RPMI8226 (cell line): ENCODE measurements around the gene CR1L.
A peak's percentile ranks its signal among the peaks of the same experiment; 100 is the strongest.
"Not testable (repeated sequence)": the region's sequence is repeated elsewhere in the genome, so short reads cannot be mapped to it uniquely, and the experiment has no call there.

Source experiments
- DNase-seq: peaks from one replicate; pipeline ENCODE4 v3.0.0-alpha.2; 2015

CR1L gene

DNA sequence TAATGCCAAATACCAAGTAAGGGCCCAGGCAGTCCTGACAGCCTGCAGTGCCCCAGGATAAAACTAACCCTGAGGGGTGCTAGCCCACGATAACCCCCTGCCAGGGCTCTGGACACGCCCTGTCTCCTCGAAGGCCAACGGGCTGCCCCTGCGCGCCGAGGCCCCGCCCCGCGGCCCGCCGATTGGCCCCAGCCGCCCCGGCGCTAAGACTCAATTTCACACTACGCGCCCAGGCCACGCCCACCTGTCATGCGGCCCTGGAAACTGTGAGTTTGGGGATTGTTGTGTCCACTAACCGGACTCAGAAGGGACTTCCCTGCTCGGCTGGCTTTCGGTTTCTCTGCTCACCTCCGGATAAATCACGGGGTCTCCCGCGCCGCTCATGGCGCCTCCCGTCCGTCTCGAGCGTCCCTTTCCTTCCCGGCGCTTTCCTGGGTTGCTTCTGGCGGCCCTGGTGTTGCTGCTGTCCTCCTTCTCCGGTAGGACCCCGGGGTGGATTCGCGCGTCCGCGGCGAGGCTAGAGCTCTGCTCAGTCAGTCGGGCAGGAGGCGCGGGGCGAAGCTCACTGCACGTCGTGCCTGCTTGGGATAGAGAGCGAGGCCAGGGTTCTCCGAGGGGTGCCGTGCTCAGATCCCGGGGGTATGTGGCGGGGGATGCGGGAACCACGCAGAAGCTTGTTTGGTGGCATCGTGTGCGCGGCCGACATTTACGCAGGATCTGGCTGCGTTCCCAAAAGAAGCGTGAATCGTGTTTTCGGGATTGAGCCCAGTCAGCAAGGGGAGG lies at the start of gene CR1L:
Gene CR1L (plus strand): TSS at position 282 of the 783 bp plus-strand sequence. CDS start 101 bp downstream, at position 383.
- DNase-seq, result no peak

DNA sequence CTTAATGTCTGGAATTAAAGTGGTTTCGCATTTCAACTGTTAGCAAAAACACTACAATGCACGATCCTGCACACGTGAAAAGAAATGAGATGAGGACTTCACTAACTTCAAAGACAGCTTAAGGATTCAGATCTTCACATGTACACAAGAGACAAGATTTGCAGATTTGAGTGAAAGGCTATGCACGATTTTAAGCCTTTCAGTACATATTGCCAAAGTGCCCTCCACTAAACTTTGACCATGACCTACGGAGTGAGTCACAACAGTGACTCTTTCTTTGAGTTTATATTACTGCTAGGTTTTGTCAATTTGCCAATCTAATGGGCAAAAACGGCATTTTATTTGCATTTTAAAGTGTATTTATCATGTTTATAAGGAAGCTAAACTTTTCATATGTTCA lies 41.2 kb upstream of the CR1L start:
- DNase-seq, result no peak

DNA sequence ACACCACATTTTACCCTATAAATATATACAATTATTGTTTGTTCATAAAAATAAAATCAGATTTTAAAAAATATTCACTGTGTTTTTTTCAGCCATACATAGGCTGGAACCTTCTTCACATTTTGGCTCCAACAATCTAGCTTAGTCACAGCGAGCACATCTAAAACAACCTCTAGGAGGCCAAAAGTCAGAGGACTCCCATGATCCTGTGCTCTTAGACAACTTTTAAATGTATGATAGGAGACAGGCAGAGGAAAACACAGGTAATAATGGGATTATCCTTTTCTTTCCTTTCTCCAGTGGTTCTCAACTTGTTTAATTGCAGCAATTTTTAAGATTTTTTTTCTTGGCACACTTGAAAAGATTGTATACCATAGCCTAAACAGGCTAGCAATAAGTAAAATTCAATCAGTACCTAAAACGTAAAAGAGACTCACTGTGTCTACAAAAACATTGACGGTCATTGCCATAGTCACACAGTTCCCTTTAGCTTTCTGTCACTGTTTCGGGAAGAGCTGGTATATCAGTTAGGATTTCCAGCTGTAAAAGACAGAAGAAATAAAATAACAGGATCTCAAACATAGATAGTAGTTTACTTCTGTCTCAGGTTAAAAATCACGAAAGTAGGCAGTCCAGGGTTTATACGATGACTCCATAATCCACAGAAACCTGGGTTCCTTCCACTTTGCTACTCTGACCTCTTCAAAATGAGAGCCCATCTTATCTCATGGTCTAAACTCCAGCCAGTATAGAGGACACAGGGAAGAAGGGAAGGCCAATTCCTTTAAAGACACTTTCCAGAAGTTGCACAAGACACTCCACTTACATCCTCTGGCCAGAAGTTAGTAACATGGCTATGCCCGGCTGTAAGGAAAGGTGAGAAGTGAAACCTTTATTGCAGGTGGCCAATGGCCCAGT lies 39.2 kb upstream of the CR1L start:
- DNase-seq, result no peak

DNA sequence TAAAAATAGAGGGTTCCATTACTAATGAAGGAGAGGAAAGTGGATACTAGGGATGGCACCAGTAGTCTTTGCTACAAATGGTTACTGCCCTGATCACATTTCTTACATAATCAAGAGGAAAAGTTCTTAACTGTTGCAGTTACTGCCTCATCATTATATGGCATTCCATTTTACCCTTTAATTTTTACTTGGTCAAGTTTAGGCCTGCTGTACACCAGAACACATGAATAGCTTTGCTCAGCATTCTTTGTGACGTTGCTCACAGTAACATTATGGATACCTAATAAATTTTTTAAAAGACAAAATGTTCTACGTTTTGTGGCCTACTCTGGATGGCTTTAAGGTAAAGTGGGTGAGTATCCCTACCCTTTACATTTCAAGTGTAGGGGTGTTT lies 38.6 kb upstream of the CR1L start:
- no peak for DNase-seq

DNA sequence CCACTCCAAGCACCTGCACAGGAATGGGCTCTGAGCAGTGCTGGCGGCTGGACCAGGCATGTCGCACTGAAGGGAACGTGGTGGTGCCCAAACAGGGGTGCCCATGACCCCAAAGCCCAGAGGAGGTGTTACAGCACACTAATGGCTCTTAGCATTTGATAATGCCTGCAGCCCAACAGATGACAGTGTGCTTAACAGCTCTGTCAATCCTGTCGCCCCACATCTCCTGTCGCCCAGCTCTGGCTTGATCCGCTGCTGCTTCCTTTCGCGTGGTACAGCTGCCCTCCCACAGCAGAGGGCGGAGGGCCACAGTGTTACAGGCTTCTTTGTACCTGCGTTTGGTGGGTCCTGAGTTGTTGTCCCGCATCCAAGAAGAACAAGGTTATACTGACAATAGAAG lies 32.2 kb upstream of the CR1L start:
- DNase-seq, result no peak

DNA sequence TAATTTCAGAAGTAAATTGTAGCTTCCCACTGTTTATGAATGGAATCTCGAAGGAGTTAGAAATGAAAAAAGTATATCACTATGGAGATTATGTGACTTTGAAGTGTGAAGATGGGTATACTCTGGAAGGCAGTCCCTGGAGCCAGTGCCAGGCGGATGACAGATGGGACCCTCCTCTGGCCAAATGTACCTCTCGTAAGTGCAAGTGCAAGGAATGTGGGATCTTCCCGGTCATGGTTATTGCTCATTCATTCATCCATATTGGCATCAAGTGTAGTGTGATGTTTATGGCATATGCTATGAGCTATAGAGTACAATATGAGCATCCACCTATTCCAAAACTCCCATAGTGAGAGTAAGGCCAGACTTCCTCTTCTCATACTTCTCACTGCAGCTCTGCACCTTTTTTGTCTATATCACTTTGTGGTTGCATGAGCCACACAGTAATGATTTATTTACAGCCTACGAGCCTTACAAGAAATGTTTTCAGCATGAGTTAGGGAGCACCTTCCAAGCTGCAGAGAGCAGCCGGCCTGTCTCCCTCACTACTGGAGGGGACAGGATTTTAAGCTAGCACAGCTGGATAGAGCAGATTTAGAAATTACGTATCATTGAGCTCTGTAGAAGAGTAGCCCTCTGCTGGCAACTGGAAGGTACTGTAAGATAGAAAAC lies 24.9 kb upstream of the CR1L start:
- DNase-seq, result peak; percentile 60

DNA sequence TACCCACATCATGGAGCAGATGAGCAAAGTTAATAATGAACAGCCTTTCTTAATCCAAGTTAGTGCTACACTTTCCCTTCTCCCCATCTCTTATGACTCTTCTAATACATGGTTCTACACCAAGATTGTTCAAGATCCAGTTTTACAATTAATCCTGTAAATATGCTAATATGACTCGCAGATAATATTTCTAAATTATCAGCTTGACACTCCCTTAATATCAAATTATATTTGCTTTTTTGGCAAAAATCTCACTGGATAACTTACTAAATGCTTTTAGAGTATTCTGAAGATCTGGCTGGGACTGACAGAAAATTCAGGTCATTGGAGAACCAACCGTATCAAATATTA lies 24.4 kb upstream of the CR1L start:
- DNase-seq, result no peak

DNA sequence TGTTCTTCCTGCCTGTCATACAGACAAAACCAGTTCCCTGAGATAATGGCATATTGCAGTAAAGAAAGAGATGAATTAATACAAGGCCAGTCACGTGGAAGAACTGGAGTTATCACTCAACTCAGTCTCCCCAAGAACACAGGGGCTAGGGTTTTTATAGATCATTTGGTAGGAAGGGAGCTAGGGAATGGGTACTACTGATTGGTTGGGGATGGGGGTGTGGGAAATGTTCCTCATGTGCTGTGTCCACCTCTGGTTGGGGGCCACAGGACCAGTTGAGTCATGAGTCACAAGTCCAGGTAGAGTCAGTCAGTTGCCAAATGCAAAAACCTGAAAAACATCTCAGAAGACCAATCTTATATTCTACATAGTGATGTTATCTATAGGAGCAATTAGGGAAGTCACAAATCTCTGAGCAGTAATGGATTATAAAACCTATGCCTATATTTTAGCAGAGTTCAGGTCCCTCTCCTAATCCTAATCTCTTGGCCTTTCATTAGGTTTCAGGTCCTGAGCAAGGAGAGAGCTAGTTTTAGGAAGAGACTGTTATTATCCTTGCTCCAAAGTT lies 19.3 kb upstream of the CR1L start:
- not testable (repeated sequence) for DNase-seq

DNA sequence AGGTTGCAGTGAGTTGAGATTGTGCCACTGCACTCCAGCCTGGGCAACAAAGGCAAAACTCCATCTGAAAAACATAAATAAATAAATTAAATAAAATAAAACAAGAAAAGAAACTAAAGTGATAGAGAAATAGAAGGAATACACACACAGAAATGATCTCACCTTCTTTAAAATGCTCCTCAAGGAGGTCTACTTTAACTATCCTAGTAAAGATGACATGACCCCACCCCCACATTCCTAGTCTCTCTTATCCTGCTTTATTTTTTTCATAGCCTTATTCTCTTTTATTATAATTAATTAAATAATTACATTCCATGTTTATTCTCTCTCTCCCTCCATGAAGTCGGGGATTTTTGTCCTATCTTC lies 18.0 kb upstream of the CR1L start:
- DNase-seq, result no peak

DNA sequence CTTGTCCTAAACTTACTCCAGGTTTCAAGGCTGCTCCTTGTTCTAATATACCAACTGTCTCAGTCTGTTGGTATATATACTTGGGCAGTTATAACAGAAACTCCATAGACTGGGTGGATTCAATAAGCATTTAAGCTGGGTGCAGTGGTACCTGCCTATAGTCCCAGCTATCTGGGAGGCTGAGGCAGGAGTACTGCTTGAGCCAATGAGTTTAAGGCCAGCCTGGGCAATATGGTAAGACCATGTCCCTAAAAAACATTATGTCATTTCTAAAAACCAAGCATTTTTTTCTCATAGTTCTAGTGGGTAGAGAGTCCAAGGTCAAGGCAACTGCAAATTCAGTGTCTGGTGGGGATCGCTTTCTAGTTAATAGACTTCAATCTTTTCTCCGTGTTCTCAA lies 17.4 kb upstream of the CR1L start:
- DNase-seq, result no peak

DNA sequence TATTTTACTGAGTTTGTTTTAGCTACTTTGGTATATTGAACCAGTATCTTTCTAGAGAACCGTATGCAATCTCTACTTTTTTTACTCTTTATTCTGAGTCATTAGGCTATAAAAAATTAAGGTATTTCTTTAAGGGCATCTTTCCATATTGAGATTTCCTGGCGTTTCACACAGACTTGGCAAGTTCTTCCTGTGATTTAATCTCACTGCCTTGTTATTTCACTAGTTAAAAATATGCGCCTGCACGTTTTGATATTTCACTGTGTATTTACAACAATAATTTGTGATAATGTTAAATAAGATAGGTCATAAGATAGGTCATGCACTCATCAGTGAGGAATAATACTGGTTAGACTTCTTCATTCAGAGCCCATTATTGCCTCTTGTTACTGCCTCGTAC lies 16.2 kb upstream of the CR1L start:
- DNase-seq, result no peak

DNA sequence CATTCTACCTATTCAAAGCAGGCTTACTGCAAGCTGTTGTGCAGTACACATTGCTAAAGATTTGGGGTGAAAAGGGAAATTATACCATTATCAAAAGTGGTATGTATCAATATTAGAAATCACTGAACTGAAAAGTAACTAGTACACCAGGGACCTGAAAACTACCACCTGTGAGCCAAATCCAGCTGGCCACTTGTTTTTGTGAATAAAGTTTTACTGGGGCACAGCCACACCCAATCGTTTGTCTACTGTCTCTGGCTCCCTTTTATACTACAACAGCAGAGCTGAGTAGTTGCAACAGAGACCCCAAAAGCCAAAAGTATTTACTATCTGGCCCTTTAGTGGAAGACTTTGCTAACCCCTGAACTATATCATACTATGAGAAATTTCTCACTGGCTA lies 13.8 kb upstream of the CR1L start:
- no peak for DNase-seq

DNA sequence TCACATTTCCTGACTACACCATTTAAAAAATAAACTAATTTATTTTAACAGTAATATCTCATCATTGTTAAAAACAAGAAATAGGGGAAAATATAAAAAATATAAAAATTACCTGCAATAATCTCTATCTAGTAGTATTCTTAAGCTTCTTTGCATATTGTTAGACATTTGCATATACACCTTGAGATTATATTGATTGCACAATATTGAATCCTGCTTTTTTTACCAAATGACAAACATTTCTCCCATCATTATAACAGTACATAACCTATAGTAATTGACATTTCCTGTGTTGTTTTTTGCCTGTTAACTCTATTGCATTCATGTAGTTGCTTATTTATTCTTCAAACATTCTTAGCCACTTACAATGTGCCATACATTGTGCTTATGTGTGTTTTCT lies 11.7 kb upstream of the CR1L start:
- DNase-seq, result no peak

DNA sequence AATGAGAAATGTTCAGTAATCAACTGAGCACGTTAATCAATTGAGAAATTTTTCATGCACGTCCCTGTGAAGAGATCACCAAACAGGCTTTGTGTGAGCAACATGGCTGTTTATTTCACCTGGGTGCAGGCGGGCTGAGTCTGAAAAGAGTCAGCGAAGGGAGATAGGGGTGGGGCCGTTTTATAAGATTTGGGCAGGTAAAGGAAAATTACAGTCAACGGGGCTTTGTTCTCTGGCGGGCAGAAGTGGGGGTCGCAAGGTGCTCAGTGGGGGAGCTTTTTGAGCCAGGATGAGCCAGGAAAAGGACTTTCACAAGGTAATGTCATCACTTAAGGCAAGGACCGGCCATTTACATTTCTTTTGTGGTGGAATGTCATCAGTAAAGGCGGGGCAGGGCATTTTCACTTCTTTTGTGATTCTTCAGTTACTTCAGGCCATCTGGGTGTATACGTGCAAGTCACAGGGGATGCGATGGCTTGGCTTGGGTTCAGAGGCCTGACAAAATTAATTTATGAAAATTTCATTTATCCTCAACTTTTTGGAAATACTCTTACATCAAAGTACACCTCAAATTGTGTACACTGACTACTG lies 11.1 kb upstream of the CR1L start:
- not testable (repeated sequence) for DNase-seq

DNA sequence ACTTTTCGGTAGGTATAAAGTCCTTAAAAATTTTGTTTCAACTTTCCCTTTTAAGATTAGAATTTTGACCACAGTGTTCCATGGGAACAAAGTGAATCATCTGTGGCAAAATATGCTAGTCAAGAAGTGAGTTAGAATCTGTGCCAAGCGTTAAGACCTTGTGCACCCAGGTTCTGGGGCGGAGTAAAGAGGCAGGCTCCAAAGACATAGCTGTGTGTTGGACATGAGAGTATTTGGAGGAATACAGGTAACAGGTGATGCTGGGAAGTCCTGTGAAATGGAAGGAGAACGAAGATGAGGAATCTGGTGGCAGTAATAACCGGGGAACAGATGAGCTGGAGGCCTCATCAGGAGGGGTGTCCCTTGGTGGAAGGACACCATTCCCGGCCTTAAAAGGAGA lies 10.6 kb upstream of the CR1L start:
- not testable (repeated sequence) for DNase-seq

DNA sequence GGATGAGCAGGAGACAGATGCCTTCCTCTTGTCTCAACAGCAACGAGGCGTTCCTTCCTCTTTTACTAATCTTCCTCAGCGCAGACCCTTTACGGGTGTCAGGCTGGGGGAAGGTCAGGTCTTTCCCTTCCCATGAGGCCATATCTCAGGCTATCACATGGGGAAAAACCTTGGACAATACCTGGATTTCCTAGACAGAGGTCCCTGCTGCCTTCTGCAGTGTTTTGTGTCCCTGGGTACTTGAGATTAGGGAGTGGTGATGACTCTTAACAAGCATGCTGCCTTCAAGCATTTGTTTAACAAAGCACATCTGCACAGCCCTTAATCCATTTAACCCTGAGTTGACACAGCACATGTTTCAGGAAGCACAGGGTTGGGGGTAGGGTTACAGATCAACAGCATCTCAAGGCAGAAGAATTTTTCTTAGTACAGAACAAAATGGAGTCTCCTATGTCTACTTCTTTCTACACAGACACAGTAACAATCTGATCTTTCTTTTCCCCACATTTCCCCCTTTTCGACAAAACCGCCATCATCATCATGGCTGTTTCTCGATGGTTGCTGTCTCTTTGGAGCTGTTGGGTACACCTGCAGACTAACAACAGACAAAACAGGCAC lies 9.3 kb upstream of the CR1L start:
- DNase-seq, result not testable (repeated sequence)

DNA sequence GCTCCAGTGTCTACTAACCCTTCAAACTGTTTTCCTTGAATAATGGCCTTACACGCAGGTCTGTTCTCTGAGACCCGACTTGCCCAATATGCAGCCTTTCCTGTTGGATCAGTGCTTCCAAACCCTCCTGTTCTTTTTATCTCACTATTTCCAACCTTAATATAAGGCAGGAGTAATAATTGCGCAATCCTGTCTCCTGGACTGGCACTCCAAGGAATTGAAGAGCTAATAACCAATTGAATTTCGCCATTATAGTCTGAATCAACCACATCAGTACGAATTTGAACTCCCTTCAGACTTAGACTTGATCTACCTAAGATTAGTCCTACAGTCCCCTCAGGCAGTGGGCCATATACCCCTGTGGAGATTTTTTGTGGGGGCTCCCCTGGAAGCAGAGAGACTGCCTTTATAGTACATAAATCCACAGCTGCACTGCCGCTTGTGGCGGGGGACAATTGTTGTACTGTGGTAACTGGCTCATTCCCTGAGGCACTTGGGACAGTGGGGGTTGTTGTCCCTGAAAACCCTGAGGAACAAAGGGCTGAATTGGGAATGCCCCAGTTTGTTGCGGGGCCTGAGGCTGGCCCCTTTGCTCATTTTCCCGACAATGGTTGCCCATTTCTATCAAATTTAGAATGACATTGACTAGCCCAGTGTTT lies 6.3 kb upstream of the CR1L start:
- DNase-seq, result not testable (repeated sequence)

DNA sequence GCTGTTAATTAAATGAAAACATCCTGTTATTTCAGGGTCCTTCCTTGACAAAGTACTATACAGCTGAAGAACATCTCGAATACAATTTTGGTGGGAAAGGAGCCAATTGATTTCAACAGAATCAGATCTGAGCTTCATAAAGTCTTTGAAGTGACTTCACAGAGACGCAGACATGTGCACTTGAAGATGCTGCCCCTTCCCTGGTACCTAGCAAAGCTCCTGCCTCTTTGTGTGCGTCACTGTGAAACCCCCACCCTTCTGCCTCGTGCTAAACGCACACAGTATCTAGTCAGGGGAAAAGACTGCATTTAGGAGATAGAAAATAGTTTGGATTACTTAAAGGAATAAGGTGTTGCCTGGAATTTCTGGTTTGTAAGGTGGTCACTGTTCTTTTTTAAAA lies 5.6 kb upstream of the CR1L start:
- not testable (repeated sequence) for DNase-seq

DNA sequence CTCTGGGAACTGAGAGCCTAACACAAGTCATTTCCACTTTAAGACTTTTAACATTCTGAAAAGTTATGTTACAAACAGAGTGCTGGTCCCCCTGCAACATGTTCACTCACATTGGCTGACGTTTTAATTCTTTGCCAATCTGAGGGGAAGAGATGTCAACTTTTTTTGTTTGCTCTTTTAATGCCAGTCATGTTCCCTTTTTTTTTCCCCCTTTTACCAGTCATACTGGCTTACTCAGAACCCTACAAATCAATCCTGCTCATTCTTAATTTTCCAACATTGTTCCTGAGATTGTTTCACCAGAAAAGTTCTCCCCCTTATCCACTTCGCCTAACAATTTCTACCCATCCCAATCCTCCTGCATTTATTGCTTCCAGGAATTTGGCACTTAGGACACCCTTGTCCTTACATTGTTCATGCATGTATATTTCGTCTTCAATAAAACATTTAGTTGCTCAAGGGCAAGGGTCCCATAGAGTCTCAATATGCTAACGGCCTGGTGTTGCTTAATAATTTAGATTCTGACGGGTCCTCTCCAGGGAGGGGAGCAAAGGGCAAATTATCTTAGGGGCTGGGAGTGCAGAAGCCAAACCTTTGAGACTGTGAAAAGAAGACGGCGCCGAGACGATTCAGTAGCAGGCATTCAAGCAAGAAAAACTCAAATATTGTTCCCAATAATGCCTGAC lies 624 bp upstream of the CR1L start:
- no peak for DNase-seq

DNA sequence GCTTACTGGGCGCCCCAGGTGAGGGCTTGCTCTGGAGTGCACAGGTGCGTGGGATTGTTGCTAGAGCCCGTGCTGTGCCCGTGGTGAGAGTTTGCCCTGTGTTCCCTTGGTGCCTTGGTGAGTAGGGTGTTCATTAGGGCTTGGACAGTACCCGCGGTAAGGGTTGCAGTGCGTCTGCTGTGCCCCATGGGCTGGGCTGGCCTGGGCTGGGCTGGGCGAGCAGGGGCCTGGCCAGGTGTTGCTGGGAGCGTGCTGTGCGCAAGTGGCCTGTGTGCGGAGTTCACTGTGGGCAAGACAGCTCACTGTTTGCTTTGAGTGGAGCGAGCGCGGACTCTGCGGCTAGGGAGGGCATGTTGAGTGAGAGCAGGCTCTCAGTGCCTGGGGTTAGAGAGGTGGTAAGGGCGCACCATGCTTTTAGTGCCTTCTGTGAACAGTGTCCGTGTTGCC lies 725 bp downstream of the CR1L start:
- no peak for DNase-seq

DNA sequence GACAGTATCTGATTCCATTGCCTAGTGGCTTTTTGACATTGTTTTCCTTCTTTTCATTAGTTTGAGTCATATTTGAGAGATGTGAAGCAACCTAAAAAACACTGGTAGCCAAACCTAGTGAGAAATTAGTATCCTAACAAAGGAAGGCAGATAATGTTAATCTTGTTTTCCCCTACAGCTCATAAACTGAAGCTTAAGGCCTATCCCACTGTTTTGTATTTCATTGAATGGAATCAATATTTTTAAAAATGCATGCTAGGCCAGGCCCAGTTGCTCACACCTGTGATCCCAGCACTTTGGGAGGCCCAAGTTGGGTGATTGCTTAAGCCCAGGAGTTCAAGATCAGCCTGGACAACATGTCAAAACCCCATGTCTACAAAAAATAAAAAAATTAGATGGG lies 1.2 kb downstream of the CR1L start:
- DNase-seq, result no peak
